GM21381 (cell line): Measurements from ENCODE around the gene CYP4X1.
"Not testable (repeated sequence)": the region's sequence is repeated elsewhere in the genome, so short reads cannot be mapped to it uniquely, and the experiment has no call there.

Experiments
- ATAC-seq: cut with Tn5 transposase; IDR thresholded peaks from one replicate; pipeline ENCODE4 v1.9.1; 2021; ENCODE audit warnings: mild to moderate bottlenecking, moderate library complexity; ENCODE audit not compliant: unreplicated experiment

Gene CYP4X1

GRCh38 chr1:47069509-47069908 lies 46.0 kb downstream of the CYP4X1 start:
- not testable (repeated sequence) for ATAC-seq

GRCh38 chr1:47089356-47089755 lies 65.9 kb downstream of the CYP4X1 start:
- not testable (repeated sequence) for ATAC-seq

- not testable (repeated sequence) for ATAC-seq
Observed at GRCh38 chr1:47091476-47091875, 68.0 kb downstream of the CYP4X1 start.
